ENCODE results near the gene CYP3A7.
"Not testable (repeated sequence)": the region's sequence is repeated elsewhere in the genome, so short reads cannot be mapped to it uniquely, and the experiment has no call there.

The CYP3A7 gene

GRCh38 chr7:99699946-99700345 is 35.0 kb downstream of the CYP3A7 start:
- no peak for DNase-seq

- not testable (repeated sequence) for DNase-seq
Observed at GRCh38 chr7:99698867-99699730, 35.9 kb downstream of the CYP3A7 start.

DNA sequence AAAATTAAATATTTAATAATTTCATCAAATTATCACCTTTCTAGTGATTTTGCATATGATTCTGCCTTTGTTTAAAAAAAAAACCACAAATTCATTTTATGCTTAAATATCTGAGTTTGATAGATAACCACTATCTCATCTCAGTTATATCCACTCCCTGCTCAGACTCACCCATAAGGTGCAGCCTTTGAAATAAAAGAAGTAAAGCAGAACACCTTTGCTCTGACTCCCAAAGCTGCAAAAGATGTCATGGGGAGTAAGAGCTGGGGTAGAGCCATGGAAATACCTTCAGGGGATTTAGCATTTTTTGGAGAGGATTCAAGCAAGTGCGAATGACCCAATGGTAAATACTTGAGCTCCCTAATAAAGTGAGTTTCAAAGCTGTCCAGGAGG is 40.1 kb downstream of the CYP3A7 start:
- DNase-seq = no peak

DNA sequence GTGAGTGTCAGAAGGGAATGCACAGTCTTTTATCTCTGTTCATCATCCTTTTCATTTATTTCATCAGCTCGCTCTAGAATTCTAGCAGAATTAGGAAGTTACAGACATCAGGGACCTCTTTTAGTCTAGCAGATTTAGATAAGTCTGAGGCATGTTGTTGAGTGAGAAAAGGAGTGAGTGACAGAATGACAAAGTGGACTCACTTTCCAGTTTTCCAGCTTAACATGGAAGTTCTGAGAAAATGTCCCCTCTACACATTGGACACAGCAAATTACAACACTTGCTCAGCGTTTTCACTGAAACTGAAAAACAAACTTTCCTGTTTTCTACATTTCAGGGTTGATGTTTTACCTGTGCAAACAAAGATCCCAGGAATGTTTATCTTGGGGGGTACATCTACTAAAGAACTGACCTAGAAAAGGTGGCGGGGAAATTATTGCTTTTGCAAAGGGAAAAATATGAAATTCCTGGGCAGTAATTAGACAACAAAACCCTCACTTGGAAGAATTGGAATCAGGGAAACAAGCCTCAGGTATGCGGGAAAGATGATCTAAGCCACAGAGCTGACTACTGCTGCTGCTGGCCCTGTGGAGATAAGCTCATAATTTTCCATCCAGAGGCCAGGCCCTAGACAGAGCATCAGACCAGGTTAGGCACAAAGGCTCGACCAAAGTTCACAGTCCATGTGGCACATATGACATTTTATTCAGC is 40.6 kb downstream of the CYP3A7 start:
- DNase-seq = no peak

- peak; percentile 37 for DNase-seq
Observed at GRCh38 chr7:99693427-99694200, 41.4 kb downstream of the CYP3A7 start.

DNA sequence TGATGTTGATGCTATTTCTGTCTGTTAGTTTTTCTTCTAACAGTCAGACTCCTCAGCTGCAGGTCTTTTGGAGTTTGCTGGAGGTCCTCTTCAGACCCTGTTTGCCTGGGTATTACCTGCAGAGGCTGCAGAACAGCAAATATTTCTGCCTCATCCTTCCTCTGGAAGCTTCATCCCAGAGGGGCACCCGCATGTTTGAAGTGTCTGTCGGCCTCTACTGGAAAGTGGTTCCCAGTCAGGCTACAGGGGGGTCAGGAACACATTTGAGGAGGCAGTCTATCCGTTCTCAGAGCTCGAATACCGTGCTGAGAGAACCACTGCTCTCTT is 41.9 kb downstream of the CYP3A7 start:
- DNase-seq = no peak

DNA sequence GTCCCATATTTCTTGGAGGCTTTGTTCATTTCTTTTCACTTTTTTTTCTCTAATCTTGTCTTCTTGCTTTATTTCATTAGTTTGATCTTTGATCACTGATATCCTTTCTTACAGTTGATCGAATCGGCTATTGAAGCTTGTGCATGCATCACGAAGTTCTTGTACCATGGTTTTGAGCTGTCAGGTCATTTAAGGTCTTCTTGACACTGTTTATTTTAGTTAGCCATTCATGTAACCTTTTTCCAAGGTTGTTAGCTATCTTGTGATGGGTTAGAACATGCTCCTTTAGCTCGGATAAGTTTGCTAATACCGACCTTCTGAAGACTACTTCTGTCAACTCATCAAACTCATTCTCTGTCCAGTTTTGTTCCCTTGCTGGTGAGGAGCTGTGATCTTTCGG is 42.4 kb downstream of the CYP3A7 start:
- not testable (repeated sequence) for DNase-seq

GRCh38 chr7:99691658-99692057 is 43.3 kb downstream of the CYP3A7 start:
- DNase-seq = not testable (repeated sequence)

GRCh38 chr7:99690918-99691317 is 44.1 kb downstream of the CYP3A7 start:
- DNase-seq = not testable (repeated sequence)

- DNase-seq = not testable (repeated sequence)
Observed at GRCh38 chr7:99685871-99686608, 49.0 kb downstream of the CYP3A7 start.

DNA sequence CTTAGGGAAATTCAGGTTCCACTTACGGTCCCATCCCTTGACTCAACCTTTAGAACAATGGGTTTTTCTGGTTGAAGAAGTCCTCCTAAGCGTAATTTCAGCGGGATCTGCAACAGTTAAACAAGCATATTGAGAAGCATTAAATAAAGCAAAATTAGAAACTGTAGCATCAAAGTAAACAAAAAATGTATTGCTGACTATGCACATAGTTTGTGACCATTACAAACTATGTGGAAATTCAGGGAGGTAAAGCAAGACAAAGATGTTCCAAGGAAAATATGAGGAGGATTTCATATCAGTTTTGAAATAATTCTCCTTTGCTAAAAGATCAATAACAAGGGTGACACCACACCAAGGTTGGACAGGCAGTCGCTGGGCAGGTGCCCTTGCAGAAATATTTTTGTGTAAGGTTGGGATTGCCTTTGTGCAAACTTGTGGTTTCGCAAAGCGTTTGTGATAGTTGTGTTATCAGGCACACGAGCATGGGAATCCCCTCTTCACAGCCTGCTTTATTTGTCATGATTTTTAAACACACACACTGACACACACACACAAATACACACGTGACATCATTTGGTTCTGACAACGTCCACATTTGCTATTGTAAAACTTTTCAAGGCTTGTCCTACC is 49.8 kb downstream of the CYP3A7 start:
- no peak for DNase-seq

- no peak for DNase-seq
Observed at GRCh38 chr7:99679400-99680191, 55.4 kb downstream of the CYP3A7 start, which contains the start of gene CYP3A5. Gene CYP3A5, minus strand, starts transcription at chr7:99679996. Its CDS starts 100 bp downstream, at chr7:99679896.

GRCh38 chr7:99679032-99679399 is 56.0 kb downstream of the CYP3A7 start:
- peak; percentile 9 for DNase-seq

DNA sequence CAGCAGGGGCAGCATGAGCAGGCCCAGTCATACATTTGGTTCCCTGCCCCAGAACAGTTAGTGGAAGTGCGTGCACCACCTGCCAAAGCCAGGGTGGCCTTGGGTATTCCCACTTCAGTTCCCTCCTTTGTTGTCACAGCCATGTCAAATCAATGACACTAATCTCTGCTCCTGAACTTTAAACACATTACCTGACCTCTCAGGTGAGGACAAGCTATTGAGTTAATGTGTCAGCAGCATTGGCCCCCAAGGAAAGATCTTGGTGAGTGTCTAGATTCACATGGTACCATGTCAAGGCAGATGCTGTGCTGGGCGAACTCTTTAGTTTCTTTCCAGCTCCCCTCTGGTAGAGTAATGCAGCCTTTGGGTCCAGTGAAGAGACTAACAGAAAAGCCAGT is 57.3 kb downstream of the CYP3A7 start:
- no peak for DNase-seq

- DNase-seq = no peak
Observed at GRCh38 chr7:99677013-99677647, 57.9 kb downstream of the CYP3A7 start.

GRCh38 chr7:99674995-99675742 is 59.8 kb downstream of the CYP3A7 start:
- DNase-seq = no peak

GRCh38 chr7:99672573-99672972 is 62.4 kb downstream of the CYP3A7 start:
- DNase-seq = no peak

- DNase-seq = no peak
Observed at GRCh38 chr7:99669782-99670181, 65.2 kb downstream of the CYP3A7 start.

GRCh38 chr7:99668541-99668940 is 66.5 kb downstream of the CYP3A7 start:
- DNase-seq = no peak

- no peak for DNase-seq
Observed at GRCh38 chr7:99667179-99667578, 67.8 kb downstream of the CYP3A7 start.

All from right kidney (tissue), 1 donor.